ENCODE results near the gene RBM19.

DNA sequence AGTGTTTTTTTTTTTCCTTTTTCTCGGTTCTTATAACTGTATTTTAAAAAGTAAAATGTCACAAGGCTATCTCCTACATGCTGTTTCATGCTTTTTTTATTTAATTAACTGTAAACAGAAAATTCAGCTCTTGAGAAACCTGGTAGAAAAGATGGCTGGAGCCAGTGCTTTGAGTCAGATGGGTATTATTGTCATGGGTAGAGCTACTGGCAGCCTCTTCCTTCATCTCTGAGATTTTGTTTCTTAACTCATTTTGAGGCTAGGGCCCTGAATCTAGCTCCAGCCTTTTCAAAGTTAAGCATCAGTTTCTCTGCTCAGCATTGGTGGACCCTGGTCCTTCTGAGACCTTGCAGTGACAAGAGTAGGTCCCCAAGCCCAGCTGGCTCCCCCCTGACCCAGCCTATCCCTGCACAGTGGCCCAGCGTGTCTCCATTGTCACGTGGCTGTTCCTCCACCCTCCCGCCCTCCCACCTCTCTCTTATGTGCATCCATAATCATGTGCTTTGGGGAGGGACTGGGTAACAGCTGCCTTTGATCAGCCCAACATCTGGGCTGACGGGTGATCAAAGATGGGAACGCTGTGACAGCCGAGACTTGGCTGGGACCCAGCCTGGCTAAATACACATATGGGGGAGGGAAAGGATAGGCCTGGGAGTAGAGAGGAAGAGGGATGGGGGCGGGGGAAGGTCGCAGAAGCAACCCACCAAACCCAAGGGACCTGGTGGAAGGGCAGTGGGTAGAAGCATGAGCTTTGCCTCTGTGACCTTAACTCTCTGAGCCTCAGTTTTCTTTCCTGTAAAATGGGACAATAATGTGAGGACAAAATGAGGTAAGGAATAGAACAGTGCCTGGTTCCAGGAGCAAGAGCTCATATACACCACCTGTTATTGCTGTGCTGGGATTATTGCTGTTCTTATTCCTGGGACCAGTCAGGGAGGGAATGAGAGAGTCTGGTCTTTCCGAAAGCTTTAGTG is 24.4 kb upstream of the RBM19 start:
- TF ChIP-seq, protein P1, sequence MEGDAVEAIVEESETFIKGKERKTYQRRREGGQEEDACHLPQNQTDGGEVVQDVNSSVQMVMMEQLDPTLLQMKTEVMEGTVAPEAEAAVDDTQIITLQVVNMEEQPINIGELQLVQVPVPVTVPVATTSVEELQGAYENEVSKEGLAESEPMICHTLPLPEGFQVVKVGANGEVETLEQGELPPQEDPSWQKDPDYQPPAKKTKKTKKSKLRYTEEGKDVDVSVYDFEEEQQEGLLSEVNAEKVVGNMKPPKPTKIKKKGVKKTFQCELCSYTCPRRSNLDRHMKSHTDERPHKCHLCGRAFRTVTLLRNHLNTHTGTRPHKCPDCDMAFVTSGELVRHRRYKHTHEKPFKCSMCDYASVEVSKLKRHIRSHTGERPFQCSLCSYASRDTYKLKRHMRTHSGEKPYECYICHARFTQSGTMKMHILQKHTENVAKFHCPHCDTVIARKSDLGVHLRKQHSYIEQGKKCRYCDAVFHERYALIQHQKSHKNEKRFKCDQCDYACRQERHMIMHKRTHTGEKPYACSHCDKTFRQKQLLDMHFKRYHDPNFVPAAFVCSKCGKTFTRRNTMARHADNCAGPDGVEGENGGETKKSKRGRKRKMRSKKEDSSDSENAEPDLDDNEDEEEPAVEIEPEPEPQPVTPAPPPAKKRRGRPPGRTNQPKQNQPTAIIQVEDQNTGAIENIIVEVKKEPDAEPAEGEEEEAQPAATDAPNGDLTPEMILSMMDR (conservative IDR thresholded peaks at IDR 0.05), result no peak
- TF ChIP-seq ZFX (IDR thresholded peaks at IDR 0.05), result no peak
